Measurements from ENCODE around the gene KRT76.

KRT76 gene

GRCh38 chr12:52730793-52731192, 46.4 kb downstream of the KRT76 start:
- Histone ChIP-seq H3K27me3 (ENCODE audit: control insufficient read depth in 1 of 2, insufficient read depth in 2 of 2, low read length in 2 of 2) (no peaks in the 10 kb centered on the region), H3K36me3 (ENCODE audit: insufficient read depth, low read length) (no peaks in the 10 kb centered on the region), H3K9ac (ENCODE audit: low read length) (no peak overlapping the region), H3K4me3 (ENCODE audit: low read depth in 1 of 2, low read length in 2 of 2) (no peak overlapping the region), H3K4me1 (ENCODE audit: insufficient read depth, low read length) (no peaks in the 10 kb centered on the region), H3K9me3 (ENCODE audit: low read length) (no peaks in the 10 kb centered on the region), H3K27ac (ENCODE audit: low read depth, low read length) (no peak overlapping the region)

GRCh38 chr12:52730383-52730782, 46.8 kb downstream of the KRT76 start:
- Histone ChIP-seq H3K27ac (ENCODE audit: low read depth, low read length) (no peak overlapping the region), H3K27me3 (ENCODE audit: control insufficient read depth in 1 of 2, insufficient read depth in 2 of 2, low read length in 2 of 2) (no peaks in the 10 kb centered on the region), H3K4me3 (ENCODE audit: low read depth in 1 of 2, low read length in 2 of 2) (no peak overlapping the region), H3K9ac (ENCODE audit: low read length) (no peak overlapping the region), H3K4me1 (ENCODE audit: insufficient read depth, low read length) (no peaks in the 10 kb centered on the region), H3K36me3 (ENCODE audit: insufficient read depth, low read length) (no peaks in the 10 kb centered on the region), H3K9me3 (ENCODE audit: low read length) (no peaks in the 10 kb centered on the region)

GRCh38 chr12:52729147-52729546, 48.0 kb downstream of the KRT76 start:
- Histone ChIP-seq H3K4me1 (ENCODE audit: insufficient read depth, low read length) (no peaks in the 10 kb centered on the region), H3K9me3 (ENCODE audit: low read length) (no peaks in the 10 kb centered on the region), H3K36me3 (ENCODE audit: insufficient read depth, low read length) (no peaks in the 10 kb centered on the region), H3K27ac (ENCODE audit: low read depth, low read length) (no peak overlapping the region), H3K4me3 (ENCODE audit: low read depth in 1 of 2, low read length in 2 of 2) (no peak overlapping the region), H3K27me3 (ENCODE audit: control insufficient read depth in 1 of 2, insufficient read depth in 2 of 2, low read length in 2 of 2) (no peaks in the 10 kb centered on the region), H3K9ac (ENCODE audit: low read length) (no peak overlapping the region)

- Histone ChIP-seq H3K27ac (ENCODE audit: low read depth, low read length) (no peak overlapping the region), H3K4me1 (ENCODE audit: insufficient read depth, low read length) (no peaks in the 10 kb centered on the region), H3K9me3 (ENCODE audit: low read length) (no peaks in the 10 kb centered on the region), H3K27me3 (ENCODE audit: control insufficient read depth in 1 of 2, insufficient read depth in 2 of 2, low read length in 2 of 2) (no peaks in the 10 kb centered on the region), H3K36me3 (ENCODE audit: insufficient read depth, low read length) (no peaks in the 10 kb centered on the region), H3K9ac (ENCODE audit: low read length) (no peak overlapping the region), H3K4me3 (ENCODE audit: low read depth in 1 of 2, low read length in 2 of 2) (no peak overlapping the region)
Measured at GRCh38 chr12:52728374-52728773, 48.8 kb downstream of the KRT76 start.

- Histone ChIP-seq H3K36me3 (ENCODE audit: insufficient read depth, low read length) (no peaks in the 10 kb centered on the region), H3K4me1 (ENCODE audit: insufficient read depth, low read length) (no peaks in the 10 kb centered on the region), H3K4me3 (ENCODE audit: low read depth in 1 of 2, low read length in 2 of 2) (no peak overlapping the region), H3K9me3 (ENCODE audit: low read length) (no peaks in the 10 kb centered on the region), H3K27ac (ENCODE audit: low read depth, low read length) (no peak overlapping the region), H3K27me3 (ENCODE audit: control insufficient read depth in 1 of 2, insufficient read depth in 2 of 2, low read length in 2 of 2) (no peaks in the 10 kb centered on the region), H3K9ac (ENCODE audit: low read length) (no peak overlapping the region)
Measured at GRCh38 chr12:52727037-52727436, 50.1 kb downstream of the KRT76 start.

GRCh38 chr12:52726451-52726850, 50.7 kb downstream of the KRT76 start:
- H3K27me3 ChIP-seq (ENCODE audit: control insufficient read depth in 1 of 2, insufficient read depth in 2 of 2, low read length in 2 of 2) = no peaks in the 10 kb centered on the region
- H3K4me1 ChIP-seq (ENCODE audit: insufficient read depth, low read length) = no peaks in the 10 kb centered on the region
- no peaks in the 10 kb centered on the region for H3K9me3 ChIP-seq (ENCODE audit: low read length)
- no peak overlapping the region for H3K9ac ChIP-seq (ENCODE audit: low read length)
- H3K4me3 ChIP-seq (ENCODE audit: low read depth in 1 of 2, low read length in 2 of 2) = no peak overlapping the region
- H3K36me3 ChIP-seq (ENCODE audit: insufficient read depth, low read length) = no peaks in the 10 kb centered on the region
- no peak overlapping the region for H3K27ac ChIP-seq (ENCODE audit: low read depth, low read length)

GRCh38 chr12:52724384-52724783, 52.8 kb downstream of the KRT76 start:
- Histone ChIP-seq H3K4me3 (ENCODE audit: low read depth in 1 of 2, low read length in 2 of 2) (no peak overlapping the region), H3K9me3 (ENCODE audit: low read length) (no peaks in the 10 kb centered on the region), H3K9ac (ENCODE audit: low read length) (no peak overlapping the region), H3K27me3 (ENCODE audit: control insufficient read depth in 1 of 2, insufficient read depth in 2 of 2, low read length in 2 of 2) (no peaks in the 10 kb centered on the region), H3K4me1 (ENCODE audit: insufficient read depth, low read length) (no peaks in the 10 kb centered on the region), H3K27ac (ENCODE audit: low read depth, low read length) (no peak overlapping the region), H3K36me3 (ENCODE audit: insufficient read depth, low read length) (no peaks in the 10 kb centered on the region)

GRCh38 chr12:52722680-52723079, 54.5 kb downstream of the KRT76 start:
- Histone ChIP-seq H3K4me1 (ENCODE audit: insufficient read depth, low read length) (no peaks in the 10 kb centered on the region), H3K36me3 (ENCODE audit: insufficient read depth, low read length) (no peaks in the 10 kb centered on the region), H3K27ac (ENCODE audit: low read depth, low read length) (no peak overlapping the region), H3K4me3 (ENCODE audit: low read depth in 1 of 2, low read length in 2 of 2) (no peak overlapping the region), H3K27me3 (ENCODE audit: control insufficient read depth in 1 of 2, insufficient read depth in 2 of 2, low read length in 2 of 2) (no peaks in the 10 kb centered on the region), H3K9ac (ENCODE audit: low read length) (no peak overlapping the region), H3K9me3 (ENCODE audit: low read length) (no peaks in the 10 kb centered on the region)

- no peak overlapping the region for H3K4me3 ChIP-seq (ENCODE audit: low read depth in 1 of 2, low read length in 2 of 2)
- no peak overlapping the region for H3K9ac ChIP-seq (ENCODE audit: low read length)
- no peaks in the 10 kb centered on the region for H3K27me3 ChIP-seq (ENCODE audit: control insufficient read depth in 1 of 2, insufficient read depth in 2 of 2, low read length in 2 of 2)
- no peak overlapping the region for H3K27ac ChIP-seq (ENCODE audit: low read depth, low read length)
- H3K4me1 ChIP-seq (ENCODE audit: insufficient read depth, low read length) = no peaks in the 10 kb centered on the region
- no peaks in the 10 kb centered on the region for H3K36me3 ChIP-seq (ENCODE audit: insufficient read depth, low read length)
- H3K9me3 ChIP-seq (ENCODE audit: low read length) = no peaks in the 10 kb centered on the region
Measured at GRCh38 chr12:52721838-52722470, 55.2 kb downstream of the KRT76 start.

- Histone ChIP-seq H3K4me3 (ENCODE audit: low read depth in 1 of 2, low read length in 2 of 2) (no peak overlapping the region), H3K36me3 (ENCODE audit: insufficient read depth, low read length) (no peaks in the 10 kb centered on the region), H3K4me1 (ENCODE audit: insufficient read depth, low read length) (no peaks in the 10 kb centered on the region), H3K9me3 (ENCODE audit: low read length) (no peaks in the 10 kb centered on the region), H3K27ac (ENCODE audit: low read depth, low read length) (no peak overlapping the region), H3K9ac (ENCODE audit: low read length) (no peak overlapping the region), H3K27me3 (ENCODE audit: control insufficient read depth in 1 of 2, insufficient read depth in 2 of 2, low read length in 2 of 2) (peaks cover 1 to 3% of the 10 kb centered on the region in 2 donors)
Measured at GRCh38 chr12:52720365-52720886, 56.7 kb downstream of the KRT76 start.

All from muscle layer of colon (tissue), 2 donors.